ENCODE measurements around the gene ARL14EPL. TPM values are rescaled to one million over a fixed set of nuclear protein-coding genes. Genes with fewer than 3 reads are reported as not detected.
"Not testable (repeated sequence)": the region's sequence is repeated elsewhere in the genome, so short reads cannot be mapped to it uniquely, and the experiment has no call there.

ARL14EPL gene
- total RNA-seq, 8 experiments from 2014 or later, result 0.21 to 0.28 TPM; not detected in 6

DNA sequence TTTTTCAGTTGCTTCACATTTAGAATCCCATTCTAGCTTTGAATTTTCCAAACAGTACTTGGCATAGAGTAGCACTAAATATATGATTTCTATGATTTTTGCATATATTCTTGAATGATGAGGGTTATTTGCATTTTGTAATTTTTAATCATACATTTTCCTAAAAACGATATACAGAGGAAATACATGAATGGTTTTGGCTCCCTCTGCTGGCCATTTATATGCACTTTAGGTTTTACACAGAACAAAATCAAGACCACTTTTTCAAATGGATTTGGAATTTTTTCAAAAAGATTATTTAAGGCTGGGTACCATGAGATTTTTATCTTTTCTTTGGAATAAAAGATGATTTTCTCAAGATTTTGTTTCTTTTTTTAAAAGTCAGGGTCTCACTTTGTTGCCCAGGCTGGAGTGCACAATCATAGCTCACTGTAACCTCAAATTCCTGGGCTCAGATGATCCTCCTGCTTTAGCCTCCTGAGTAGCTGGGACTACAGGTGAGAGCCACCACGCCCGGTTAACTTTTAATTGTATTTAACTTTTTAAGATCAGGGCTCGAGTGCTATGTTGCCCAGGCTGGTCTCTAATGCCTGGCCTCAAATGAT lies 35.9 kb downstream of the ARL14EPL start:
- Histone ChIP-seq H3K4me1 (replicated peaks in 1 of 2) (no peaks in the 10 kb centered on the region), H3K4me3 (no peak overlapping the region), H3K27ac (no peak overlapping the region)
- 0 to 40% (median 7%) methylated on average over 1 to 4 of the region's 4 CpGs for WGBS, 10 experiments
- peak in 3 of 8 experiments; percentile 41 to 74 (median 49) for ATAC-seq (replicated peaks in 6 of 8)
- in situ Hi-C loops (cut with MboI; ENCODE audit: low pct_unique_long_range_greater_than_20kb in 2 of 9, low sequenced_read_pairs in 9 of 9, unreplicated experiment in 9 of 9), result loop anchor here in 6 of 9 experiments (25.0 kb wide), 3 partner anchors 181 to 756 kb away; no protein-coding TSS in a partner anchor

DNA sequence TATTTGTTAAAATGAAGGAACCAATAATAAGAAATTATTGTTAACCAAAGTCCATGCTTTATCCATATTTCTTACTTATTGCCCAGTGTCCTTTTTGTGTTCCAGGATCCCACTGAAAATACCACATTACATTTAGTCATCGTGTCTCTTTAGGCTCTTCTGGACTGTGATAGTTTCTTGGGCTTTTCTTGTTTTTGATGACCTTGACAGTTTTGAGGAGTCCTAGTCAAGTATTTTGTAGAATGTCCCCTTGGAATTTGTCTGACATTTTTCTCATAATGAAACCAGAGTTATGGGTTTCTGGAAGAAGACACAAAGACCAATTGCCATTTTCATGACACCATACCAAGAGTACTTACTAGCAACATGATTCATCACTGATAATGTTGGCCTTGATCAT lies 38.9 kb downstream of the ARL14EPL start:
- H3K27ac ChIP-seq, result no peak overlapping the region
- in situ Hi-C loops (cut with MboI; ENCODE audit: low pct_unique_long_range_greater_than_20kb in 2 of 9, low sequenced_read_pairs in 9 of 9, unreplicated experiment in 9 of 9), result loop anchor here in 6 of 9 experiments (25.0 kb wide), 3 partner anchors 184 to 759 kb away; no protein-coding TSS in a partner anchor
- H3K4me1 ChIP-seq (replicated peaks in 1 of 2), result no peaks in the 10 kb centered on the region
- ATAC-seq (replicated peaks in 6 of 8), result no peak
- WGBS, 10 experiments, result 60 to 100% (median 80%) methylated on average over 1 of the region's 1 CpG; no CpG with 5 or more reads in 7 of the 10 experiments
- no peak overlapping the region for H3K4me3 ChIP-seq

DNA sequence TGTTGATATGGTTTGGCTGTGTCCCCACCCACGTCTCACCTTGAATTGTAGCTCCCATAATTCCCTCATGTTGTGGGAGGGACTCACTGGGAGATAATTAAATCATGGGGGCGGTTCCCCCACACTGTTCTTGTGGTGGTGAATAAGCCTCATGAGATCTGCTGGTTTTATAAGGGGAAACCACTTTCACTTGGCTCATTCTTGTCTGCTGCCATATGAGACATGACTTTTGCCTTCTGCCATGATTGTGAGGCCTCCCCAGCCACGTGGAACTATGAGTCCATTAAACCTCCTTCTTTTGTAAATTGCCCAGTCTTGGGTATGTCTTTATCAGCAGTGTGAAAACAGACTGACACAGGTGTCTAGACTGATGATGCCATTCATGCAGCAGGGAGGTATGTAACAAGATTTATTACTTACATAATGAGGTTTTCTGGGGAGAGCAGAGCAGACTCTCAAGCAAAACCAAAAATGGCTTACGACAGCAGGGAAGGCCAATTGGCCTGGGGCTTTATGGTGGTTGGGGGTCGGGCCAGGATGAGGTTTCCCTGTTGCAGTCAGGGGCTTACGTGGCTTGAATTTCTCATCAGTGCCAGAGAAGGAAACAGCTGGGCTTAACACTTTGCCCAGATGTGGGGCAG lies 43.0 kb downstream of the ARL14EPL start:
- in situ Hi-C loops (cut with MboI; ENCODE audit: low pct_unique_long_range_greater_than_20kb in 2 of 9, low sequenced_read_pairs in 9 of 9, unreplicated experiment in 9 of 9), result no loop called here
- Histone ChIP-seq H3K27ac (no peak overlapping the region), H3K4me1 (replicated peaks in 1 of 2) (no peaks in the 10 kb centered on the region), H3K4me3 (no peak overlapping the region)
- 0 to 79% (median 66%) methylated on average over 1 to 4 of the region's 6 CpGs; no CpG with 5 or more reads in 4 of the 10 experiments for WGBS, 10 experiments
- no peak for ATAC-seq (replicated peaks in 6 of 8)

DNA sequence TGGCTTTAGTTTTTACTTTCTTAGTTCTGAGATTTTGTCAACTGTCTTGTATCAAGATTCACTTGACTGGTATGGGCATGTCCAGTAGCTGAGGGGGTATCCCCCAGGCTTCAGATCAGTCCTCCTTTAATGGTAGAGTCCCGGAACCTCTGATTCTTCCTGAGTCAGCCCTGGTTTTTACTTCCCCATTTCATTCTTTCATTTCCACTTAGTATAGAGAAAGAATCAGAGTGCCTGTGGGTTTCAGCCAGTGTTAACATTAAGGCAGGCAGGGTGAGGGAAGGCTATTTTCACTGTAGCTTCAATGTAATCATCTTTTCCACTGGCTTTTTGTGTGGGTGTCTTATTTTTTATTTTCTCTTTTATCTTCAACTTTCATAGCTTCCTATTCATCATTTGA lies 44.2 kb downstream of the ARL14EPL start:
- H3K4me1 ChIP-seq (replicated peaks in 1 of 2), result no peaks in the 10 kb centered on the region
- H3K4me3 ChIP-seq, result no peak overlapping the region
- in situ Hi-C loops (cut with MboI; ENCODE audit: low pct_unique_long_range_greater_than_20kb in 2 of 9, low sequenced_read_pairs in 9 of 9, unreplicated experiment in 9 of 9), result no loop called here
- 83 to 100% (median 100%) methylated on average over 1 of the region's 1 CpG; no CpG with 5 or more reads in 1 of the 10 experiments for WGBS, 10 experiments
- H3K27ac ChIP-seq, result no peak overlapping the region
- ATAC-seq (replicated peaks in 6 of 8), result no peak

DNA sequence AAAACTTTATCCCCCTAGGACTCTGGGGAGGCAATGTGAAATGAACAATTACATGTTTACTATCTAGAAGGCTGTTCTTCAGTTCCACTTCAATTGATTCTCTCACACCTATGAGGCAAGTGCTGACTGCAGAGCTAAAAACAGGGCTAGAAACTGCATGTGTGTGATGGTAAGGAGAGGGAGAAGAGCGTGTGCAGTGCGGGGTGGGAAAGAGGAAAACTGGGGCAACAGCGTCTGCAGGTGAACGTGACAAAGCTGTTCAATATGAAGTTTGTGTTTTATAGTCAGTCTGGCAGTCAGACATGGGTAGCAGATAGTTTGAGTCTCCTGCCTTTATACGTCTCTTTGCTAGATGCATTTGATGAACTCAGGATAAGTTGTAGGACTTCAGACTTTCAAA lies 45.9 kb downstream of the ARL14EPL start:
- no peak for ATAC-seq (replicated peaks in 6 of 8)
- H3K27ac ChIP-seq, result no peak overlapping the region
- in situ Hi-C loops (cut with MboI; ENCODE audit: low pct_unique_long_range_greater_than_20kb in 2 of 9, low sequenced_read_pairs in 9 of 9, unreplicated experiment in 9 of 9), result no loop called here
- no peak overlapping the region for H3K4me3 ChIP-seq
- WGBS, 10 experiments, result 63 to 100% (median 89%) methylated on average over 2 to 5 of the region's 5 CpGs; no CpG with 5 or more reads in 3 of the 10 experiments
- H3K4me1 ChIP-seq (replicated peaks in 1 of 2), result no peaks in the 10 kb centered on the region

DNA sequence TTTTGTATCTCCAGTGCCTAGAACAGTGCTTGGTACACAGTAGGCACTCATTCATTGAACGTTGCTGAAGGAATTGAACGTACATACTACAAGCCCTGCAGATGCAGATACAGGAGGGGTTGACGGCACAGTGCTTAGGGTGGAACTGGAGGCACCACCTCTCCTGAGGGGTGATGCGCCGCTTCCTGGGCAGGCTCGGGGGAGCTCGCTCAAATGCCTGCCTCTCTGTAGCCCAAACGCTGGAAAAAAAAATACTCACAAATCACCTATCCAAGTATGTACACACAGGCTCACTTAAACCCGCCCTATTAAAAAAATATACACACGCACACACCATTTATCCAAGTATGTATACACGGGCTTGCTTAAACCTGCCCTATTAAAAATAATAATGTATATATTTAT lies 52.0 kb downstream of the ARL14EPL start:
- ATAC-seq (replicated peaks in 6 of 8), result peak; percentile 3 to 47 (median 26)

DNA sequence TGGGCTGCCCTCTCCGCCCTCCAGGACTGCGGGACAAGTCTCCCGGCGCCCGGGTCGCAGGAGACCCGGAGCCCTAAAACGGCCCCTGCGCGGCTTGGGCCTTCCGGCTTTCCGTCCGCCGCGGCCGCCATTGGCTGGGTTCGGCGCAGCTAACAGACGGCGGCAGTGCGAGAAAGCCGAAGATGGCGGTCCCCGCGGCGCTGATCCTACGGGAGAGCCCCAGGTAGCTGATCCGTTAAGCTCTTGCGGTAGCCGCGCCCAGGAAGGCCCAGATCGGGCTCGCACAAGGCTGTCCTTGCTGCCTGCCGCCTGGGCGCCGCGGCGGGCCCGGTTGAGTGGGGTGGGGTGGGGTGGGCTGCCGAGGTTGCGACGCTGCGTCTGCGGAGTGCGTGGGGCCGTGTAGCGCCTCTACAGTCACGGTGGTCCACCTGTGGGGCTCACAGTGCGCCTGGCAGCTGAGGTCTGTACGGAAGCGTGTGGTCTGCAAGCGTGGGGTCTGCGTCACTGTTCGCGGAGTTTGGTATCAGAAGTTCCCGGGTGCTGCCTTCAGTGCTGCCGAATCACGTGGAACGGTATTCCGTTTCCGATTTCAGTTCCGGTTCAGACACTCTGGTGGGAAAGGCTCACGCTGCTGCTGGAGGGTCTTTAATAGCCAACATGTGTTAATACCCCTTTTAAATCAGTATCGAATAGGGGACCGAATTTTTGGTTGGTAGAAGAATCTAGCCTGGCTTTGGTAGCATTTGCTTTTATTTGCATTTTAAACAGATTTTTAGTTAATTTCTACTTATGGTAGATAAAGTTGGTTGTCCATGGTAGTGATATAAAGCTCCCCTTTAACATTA lies 52.8 kb downstream of the ARL14EPL start, which contains the start of gene COMMD10:
TSS of gene COMMD10 (plus strand) at position 155 of the 845 bp plus-strand sequence.
- Histone ChIP-seq H3K4me3 (peak within 1 kb of the TSS; percentile 50 to 94 (median 76)), H3K27ac (peak within 1 kb of the TSS; percentile 60 to 86), H3K4me1 (replicated peaks in 1 of 2) (peaks cover 11 to 12% of the 10 kb centered on the region in 2 donors)
- in situ Hi-C loops (cut with MboI; ENCODE audit: low pct_unique_long_range_greater_than_20kb in 2 of 9, low sequenced_read_pairs in 9 of 9, unreplicated experiment in 9 of 9), result no loop called here
- 0 to 5% (median 0%) methylated on average over 2 to 29 of the region's 65 CpGs; no CpG with 5 or more reads in 3 of the 10 experiments for whole genome bisulfite sequencing, 10 experiments
- peak; percentile 85 to 96 (median 94) for ATAC-seq (replicated peaks in 6 of 8)

More for the DNA sequence above, 52.0 kb downstream of the ARL14EPL start:
- in situ Hi-C loops (cut with MboI; ENCODE audit: low pct_unique_long_range_greater_than_20kb in 2 of 9, low sequenced_read_pairs in 9 of 9, unreplicated experiment in 9 of 9), result no loop called here
- Histone ChIP-seq H3K4me3 (peak overlapping the region; percentile 50 to 94 (median 76)), H3K27ac (peak overlapping the region; percentile 60 to 86), H3K4me1 (replicated peaks in 1 of 2) (peaks cover 11 to 12% of the 10 kb centered on the region in 2 donors)
- WGBS, 10 experiments, result 0 to 40% (median 19%) methylated on average over 1 to 8 of the region's 11 CpGs; no CpG with 5 or more reads in 2 of the 10 experiments

DNA sequence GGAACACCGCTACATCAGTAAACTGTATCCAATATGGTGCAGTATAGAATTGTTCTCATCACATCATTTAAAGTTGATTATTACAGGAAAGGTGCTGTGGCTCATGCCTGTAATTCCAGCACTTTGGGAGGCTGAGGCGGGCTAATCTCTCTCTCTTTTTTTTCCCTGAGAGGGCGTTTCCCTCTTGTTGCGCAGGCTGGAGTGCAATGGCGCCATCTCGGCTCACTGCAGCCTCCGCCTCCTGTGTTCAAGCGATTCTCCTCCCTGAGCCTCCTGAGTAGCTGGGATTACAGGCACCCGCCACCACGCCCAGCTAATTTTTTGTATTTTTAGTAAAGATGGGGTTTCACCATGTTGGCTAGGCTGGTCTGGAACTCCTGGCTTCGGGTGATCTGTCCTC lies 54.0 kb downstream of the ARL14EPL start:
- peak overlapping the region in 1 of 5 donors; percentile 76 for H3K4me3 ChIP-seq
- in situ Hi-C loops (cut with MboI; ENCODE audit: low pct_unique_long_range_greater_than_20kb in 2 of 9, low sequenced_read_pairs in 9 of 9, unreplicated experiment in 9 of 9); ATAC-seq (replicated peaks in 6 of 8): not testable (repeated sequence)

DNA sequence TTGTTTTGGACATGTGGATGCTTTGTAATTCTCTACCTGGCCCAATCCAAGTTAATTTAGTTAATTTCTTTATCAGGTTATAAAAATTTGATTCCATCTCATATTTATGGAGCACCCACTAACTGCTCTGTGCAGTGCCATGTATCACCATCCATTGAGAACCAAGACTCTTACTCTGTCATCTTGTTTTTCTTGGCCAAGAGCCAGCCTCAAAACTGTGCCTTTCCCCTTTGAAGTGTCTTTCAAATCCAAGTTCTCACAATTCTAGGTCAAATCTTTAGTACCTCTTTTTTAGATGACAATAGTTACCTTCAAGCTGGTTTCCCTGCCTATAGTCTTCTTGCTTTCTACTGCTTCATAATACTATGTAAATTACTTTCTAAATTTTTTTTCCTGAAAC lies 55.8 kb downstream of the ARL14EPL start:
- peaks cover 11 to 12% of the 10 kb centered on the region in 2 donors for H3K4me1 ChIP-seq (replicated peaks in 1 of 2)
- in situ Hi-C loops (cut with MboI; ENCODE audit: low pct_unique_long_range_greater_than_20kb in 2 of 9, low sequenced_read_pairs in 9 of 9, unreplicated experiment in 9 of 9), result no loop called here
- H3K27ac ChIP-seq, result no peak overlapping the region
- H3K4me3 ChIP-seq, result no peak overlapping the region
- ATAC-seq (replicated peaks in 6 of 8), result no peak

More for the DNA sequence above, 54.0 kb downstream of the ARL14EPL start:
- peaks cover 11 to 12% of the 10 kb centered on the region in 2 donors for H3K4me1 ChIP-seq (replicated peaks in 1 of 2)
- 80 to 100% (median 98%) methylated on average over 1 to 9 of the region's 11 CpGs; no CpG with 5 or more reads in 6 of the 10 experiments for WGBS, 10 experiments
- not testable (repeated sequence) for H3K27ac ChIP-seq

DNA sequence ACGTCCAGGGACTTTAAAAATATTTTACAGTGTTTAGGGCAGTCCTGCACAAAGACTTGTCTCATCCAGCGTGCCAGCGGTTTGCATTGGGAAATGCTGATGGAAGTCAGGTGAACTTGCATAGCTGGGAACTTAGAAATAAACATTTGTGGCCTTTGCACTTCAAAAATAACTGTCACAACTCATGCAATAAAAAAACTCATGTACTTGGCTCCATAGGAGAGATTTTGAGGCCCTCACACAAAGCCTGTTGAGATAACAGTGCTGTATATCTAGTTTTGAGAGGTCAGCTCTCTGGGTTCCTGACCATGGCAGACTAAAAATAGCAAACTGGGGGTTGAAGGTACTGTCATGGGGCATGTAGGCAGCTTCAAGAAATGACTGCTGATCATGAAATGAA lies 58.0 kb downstream of the ARL14EPL start:
- H3K4me3 ChIP-seq, result no peak overlapping the region
- ATAC-seq (replicated peaks in 6 of 8), result no peak
- peaks cover 4 to 5% of the 10 kb centered on the region in 2 donors for H3K4me1 ChIP-seq (replicated peaks in 1 of 2)
- 83 to 100% (median 95%) methylated on average over 1 to 3 of the region's 3 CpGs; no CpG with 5 or more reads in 2 of the 10 experiments for WGBS, 10 experiments
- in situ Hi-C loops (cut with MboI; ENCODE audit: low pct_unique_long_range_greater_than_20kb in 2 of 9, low sequenced_read_pairs in 9 of 9, unreplicated experiment in 9 of 9), result no loop called here
- no peak overlapping the region for H3K27ac ChIP-seq

DNA sequence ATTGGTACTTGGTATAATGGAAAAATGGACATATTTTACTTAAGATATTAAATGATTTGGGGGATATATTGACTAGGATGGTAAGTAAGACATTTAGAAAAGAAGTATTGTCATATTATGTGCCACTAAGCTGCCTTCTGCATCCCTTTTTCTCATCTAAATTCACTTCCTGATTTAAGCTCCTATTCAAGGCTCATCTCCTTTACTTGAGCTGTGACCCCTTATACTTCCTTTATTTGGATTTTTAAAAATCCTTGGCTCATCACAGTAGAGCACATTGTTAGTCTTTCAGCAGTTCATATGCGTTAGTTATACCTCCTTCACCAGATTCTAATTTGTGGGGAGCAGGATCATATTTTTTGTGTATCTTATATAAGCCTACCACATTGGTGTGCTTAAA lies 59.1 kb downstream of the ARL14EPL start:
- ATAC-seq (replicated peaks in 6 of 8), result no peak

DNA sequence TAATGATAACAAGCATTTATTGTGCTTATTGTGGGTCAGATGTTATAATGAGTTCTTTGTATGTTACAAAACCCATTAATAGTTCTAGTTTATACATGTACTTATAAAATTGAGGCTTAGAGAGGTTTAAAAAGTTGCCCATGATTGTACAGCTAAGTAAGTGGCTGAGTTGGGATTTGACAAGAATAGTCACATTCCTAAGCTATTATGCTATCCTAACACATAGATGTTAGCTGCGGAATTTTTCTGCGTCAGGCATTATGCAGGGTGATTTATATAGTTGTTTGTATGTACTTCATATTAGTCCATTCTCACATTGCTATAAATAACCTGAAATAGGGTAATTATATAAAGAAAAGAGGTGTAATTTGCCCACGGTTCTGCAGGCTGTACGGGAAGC lies 65.0 kb downstream of the ARL14EPL start:
- Histone ChIP-seq H3K27ac (no peak overlapping the region), H3K4me1 (replicated peaks in 1 of 2) (no peaks in the 10 kb centered on the region), H3K4me3 (no peak overlapping the region)
- 67 to 100% (median 98%) methylated on average over 1 to 4 of the region's 4 CpGs; no CpG with 5 or more reads in 2 of the 10 experiments for WGBS, 10 experiments
- in situ Hi-C loops (cut with MboI; ENCODE audit: low pct_unique_long_range_greater_than_20kb in 2 of 9, low sequenced_read_pairs in 9 of 9, unreplicated experiment in 9 of 9), result no loop called here
- ATAC-seq (replicated peaks in 6 of 8), result no peak

More for the DNA sequence above, 59.1 kb downstream of the ARL14EPL start:
- 0 to 56% (median 17%) methylated on average over 1 of the region's 1 CpG; no CpG with 5 or more reads in 7 of the 10 experiments for WGBS, 10 experiments
- Histone ChIP-seq H3K4me3 (no peak overlapping the region), H3K4me1 (replicated peaks in 1 of 2) (no peaks in the 10 kb centered on the region), H3K27ac (no peak overlapping the region)
- in situ Hi-C loops (cut with MboI; ENCODE audit: low pct_unique_long_range_greater_than_20kb in 2 of 9, low sequenced_read_pairs in 9 of 9, unreplicated experiment in 9 of 9), result no loop called here
